Activated T-cell treated with anti-CD3 and anti-CD28 coated beads, Interleukin-2, amount 50 U/mL, for 1 hour (primary cell): ENCODE measurements around the gene NPW.
A peak's percentile ranks its signal among the peaks of the same experiment; 100 is the strongest.

Experiments
- DNase-seq: peaks from one replicate; pipeline ENCODE4 v3.0.0-alpha.2; 2020

NPW gene

DNA sequence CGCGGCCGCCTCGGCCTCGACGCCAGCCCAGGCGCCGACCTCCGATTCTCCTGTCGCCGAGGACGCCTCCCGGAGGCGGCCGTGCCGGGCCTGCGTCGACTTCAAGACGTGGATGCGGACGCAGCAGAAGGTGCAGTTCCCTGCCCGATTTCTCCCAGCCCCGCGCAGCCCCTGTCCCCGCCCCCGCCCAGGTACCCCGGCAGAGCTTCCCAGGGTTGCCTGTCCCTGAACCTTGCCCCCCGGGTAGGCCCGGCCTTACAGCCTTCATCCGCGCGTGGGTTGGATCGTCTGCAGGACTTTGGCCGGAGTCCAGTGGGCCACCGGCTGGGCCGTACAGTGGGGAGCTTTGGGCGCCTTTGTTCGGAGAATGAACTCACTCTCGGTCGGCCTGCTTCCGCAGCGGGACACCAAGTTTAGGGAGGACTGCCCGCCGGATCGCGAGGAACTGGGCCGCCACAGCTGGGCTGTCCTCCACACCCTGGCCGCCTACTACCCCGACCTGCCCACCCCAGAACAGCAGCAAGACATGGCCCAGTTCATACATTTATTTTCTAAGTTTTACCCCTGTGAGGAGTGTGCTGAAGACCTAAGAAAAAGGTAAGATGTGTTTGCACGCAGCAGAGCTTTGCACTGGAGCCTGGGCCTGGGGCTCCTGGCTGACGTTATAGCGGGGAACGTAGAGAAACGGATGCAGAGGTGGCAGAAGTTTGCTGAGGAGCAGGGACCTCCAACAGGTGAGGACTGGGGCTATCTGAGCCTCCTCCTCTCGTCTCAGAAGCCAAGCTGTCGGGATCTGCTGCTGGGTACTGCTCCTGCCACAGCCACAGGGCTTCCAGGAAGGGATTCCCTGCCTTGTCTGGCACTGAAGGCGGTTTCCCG lies 35.0 kb upstream of the NPW start:
- no peak for DNase-seq

DNA sequence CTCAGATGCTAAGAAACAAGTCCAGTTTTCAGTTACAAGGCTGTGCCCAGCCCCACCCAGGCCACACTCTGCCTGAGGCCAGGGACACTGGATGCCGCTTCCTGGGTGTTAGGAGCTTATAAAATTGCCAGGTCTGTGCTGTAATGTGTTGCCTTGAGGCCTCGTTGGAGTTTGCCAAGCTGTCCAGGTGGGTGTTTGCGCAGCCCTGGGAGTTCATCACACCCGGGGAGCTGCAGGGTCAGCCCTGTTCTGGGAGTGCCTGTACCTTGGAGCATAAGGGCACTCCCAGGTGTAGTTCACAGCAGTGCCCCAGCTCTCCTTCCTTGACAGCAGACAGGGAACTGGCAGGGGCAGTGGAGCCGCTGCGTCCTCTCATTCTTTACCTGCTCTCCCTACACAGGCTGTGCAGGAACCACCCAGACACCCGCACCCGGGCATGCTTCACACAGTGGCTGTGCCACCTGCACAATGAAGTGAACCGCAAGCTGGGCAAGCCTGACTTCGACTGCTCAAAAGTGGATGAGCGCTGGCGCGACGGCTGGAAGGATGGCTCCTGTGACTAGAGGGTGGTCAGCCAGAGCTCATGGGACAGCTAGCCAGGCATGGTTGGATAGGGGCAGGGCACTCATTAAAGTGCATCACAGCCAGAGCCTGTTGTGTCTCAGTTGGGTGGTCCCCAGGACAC lies 34.0 kb upstream of the NPW start:
- no peak for DNase-seq

DNA sequence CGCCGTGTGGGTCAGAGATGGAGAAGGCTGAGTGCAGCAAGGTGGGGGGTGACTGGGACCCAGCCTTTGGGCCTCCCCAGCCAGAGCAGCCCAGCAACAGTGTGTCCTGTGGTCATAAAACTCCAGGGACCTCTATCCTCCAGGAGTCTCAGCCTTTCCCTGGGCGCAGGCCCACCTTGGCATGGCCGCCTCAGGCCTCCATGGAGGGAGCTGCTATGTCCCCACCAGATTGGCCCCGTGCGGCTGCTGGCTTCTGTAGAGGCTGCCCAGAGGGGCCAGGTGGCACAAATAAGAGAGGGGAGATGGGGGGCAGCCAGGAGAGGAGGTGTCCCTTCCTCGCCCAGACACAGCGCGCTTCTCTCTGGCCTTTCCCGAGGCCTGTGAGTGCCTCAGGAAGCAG lies 32.4 kb upstream of the NPW start:
- DNase-seq, result no peak

DNA sequence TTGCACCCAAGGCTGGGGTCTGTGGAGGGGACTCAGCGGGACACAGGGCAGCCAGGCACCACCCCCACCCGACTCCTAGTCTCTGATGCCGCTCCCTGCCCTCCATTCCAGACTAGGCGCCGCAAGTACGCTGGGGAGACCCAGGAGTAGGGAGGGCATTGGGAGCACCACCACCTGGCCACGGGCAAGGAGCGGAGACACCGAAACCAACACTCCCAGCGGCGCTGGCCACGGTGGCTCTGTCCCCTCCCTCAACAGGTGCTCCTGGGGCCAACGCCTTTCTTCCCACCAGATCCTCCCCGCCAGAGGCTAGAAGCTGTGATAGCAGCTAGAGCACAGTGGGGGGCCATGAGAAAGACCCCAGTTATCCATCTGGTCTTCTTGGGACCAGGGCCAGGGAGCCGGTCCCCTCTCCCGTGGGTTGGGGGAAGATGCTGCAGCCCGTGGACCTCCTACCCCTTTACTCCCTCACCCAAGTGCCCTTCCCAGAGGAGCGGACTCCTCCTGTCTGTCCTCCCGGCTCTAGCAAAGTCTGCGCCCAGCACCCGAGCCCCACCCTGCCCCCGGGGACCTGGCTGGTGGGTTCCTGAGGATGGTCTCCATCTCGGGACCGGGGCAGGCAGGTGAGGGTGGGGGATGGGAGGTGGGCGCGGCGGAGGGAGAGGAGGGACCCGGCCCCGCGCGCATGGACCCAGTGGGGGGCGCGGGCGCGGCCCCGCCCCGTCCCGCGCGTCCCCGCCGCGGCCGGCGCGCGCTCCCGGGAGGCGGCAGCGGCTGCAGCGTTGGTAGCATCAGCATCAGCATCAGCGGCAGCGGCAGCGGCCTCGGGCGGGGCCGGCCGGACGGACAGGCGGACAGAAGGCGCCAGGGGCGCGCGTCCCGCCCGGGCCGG lies 30.1 kb upstream of the NPW start, which contains the start of gene SYNGR3:
TSS of gene SYNGR3 (plus strand) at position 762 of the 892 bp plus-strand sequence. CDS start 133 bp downstream, outside the sequence.
- DNase-seq, result no peak

DNA sequence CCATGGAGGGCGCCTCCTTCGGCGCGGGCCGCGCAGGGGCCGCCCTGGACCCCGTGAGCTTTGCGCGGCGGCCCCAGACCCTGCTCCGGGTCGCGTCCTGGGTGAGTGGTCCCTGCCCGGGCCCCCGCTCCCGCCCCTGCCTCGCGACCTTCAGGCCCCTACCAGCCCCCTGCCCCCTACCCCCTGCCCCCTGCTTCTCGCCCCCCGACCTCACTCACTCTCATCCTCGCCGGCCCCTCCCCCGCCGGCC lies 29.6 kb upstream of the NPW start:
- no peak for DNase-seq

DNA sequence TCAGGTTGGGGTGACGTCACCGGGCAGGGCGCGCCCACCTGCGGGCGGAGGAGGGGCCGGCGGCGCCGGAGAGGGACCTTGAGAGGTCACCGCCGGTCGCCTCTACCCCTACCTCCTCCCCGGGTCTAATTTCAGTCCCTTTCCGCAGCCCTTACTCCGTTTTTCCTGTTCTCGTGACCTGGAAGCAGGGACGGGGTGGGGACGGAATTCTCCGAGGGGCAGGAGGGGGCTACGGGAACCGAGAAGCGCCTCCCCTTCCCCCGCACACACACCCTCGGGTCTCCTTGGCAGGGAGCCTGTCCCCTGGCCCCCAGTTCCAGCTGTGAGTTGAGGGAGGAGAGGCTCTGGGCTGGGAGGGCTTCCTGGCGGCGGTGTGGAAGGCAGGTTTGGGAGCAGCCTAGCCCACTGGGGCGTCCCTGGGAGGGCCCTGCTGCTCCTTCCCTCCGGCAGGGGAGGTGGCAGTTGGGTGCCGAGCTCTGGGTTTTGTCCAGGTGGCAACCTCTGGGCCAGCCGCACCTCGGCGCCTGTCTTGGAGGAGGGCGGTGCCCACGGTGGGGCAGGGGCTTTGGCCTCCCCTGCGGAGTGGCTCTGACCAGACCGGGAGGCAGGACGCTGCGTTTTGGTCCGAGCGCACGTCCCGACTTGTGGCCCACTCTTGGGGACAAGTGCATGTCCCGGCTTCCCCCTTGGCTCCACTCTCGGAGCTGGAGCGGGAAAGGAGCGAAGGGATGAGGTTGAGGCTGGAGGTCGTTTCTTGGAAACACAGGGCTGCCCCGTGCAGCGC lies 29.0 kb upstream of the NPW start:
- peak; percentile 57 for DNase-seq

DNA sequence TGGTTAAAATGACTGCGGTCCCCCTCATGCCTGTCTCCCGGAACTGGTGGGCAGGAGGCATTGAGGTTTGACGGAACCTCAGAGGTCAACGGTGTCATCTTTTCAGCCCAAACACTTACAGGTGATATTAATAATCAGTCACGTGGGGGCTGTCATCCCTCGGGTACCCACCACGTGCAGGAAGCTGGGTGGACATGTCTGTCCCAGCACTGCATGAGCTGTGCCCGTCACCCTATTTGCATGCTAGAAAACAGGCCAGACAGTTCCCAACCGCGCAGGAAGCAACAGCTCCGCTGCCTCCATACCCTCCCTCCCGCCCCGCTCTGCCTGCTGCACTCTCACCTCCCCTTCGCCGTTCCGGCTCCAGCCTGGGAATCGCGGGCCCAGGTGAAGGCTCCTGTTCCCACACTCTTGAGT lies 28.4 kb upstream of the NPW start:
- DNase-seq, result peak; percentile 62

DNA sequence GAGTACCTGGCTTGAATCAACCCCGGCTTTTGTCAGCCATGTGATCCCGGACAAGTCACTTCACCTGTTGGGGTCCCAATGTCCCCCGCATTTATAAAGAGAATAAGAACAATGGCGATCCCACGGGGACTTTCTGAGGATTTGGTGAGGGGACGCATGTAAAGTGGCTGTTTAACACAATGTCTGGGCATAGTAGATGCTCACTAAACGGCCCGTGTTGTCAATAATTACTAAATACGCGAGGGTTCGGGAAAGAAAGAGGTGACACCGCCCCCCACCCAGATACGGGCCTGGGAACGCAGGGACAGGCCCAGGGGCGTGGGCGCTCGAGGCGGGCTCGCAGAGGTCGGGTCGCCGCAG lies 28.0 kb upstream of the NPW start:
- DNase-seq, result no peak

DNA sequence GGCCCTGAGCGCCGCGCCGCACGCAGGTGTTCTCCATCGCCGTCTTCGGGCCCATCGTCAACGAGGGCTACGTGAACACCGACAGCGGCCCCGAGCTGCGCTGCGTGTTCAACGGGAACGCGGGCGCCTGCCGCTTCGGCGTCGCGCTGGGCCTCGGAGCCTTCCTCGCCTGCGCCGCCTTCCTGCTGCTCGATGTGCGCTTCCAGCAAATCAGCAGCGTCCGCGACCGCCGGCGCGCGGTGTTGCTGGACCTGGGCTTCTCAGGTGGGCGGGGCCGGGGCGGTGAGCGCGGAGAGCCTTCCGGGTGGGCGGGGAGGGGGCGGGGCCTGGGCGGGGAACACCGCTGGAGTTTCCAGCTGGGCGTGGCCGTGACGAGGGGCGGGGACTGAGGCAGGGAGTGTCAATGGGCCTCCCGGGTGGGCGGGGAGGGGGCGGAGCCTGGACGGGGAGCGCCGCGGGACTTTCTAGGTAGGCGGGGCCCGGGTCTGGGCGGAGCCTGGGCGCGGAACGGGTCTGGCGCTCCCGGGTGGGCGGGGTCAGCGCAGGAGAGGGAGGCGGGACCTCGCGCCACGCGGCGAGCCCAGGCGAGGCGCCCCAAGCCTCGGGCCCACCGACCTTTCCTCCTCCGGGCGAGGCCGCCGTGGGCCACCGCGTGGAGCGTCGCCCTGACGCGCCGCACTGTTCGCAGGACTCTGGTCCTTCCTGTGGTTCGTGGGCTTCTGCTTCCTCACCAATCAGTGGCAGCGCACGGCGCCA lies 27.5 kb upstream of the NPW start:
- DNase-seq, result peak; percentile 98

DNA sequence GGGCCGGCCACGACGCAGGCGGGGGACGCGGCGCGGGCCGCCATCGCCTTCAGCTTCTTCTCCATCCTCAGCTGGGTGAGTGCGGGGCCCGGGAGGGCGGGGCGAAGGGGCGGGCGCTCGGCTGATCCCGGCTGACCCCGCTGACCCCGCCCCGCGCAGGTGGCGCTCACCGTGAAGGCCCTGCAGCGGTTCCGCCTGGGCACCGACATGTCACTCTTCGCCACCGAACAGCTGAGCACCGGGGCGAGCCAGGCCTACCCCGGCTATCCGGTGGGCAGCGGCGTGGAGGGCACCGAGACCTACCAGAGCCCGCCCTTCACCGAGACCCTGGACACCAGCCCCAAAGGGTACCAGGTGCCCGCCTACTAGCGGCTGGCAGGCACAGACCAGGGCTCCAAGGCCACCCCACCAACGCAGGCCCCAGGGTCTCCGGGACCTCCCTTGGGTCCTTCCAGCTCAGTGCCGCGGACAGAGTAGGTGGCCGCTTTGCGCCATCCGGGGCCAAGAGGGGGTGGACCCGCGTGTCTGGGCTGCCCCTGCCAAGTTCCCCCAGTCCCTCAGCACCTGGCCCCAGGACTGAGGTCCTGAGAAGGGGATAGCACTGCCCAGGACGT lies 26.8 kb upstream of the NPW start:
- no peak for DNase-seq

DNA sequence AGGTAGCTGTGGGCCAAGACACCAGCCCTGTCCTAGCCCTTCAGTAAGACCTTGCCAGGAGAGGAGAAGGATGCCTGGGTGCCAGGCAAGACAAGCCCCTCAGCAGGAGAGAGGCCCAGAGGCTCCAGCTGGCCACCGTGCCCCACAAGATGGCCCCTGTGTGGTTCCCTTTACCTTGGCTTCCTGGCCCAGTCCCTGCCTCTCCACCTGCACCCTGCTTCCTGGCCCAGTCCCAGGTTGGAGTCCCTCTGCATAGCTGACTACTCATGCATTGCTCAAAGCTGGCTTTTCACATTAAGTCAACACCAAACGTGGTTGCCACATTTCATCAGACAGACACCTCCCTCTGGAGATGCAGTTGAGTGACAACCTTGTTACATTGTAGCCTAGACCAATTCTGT lies 25.9 kb upstream of the NPW start:
- no peak for DNase-seq

DNA sequence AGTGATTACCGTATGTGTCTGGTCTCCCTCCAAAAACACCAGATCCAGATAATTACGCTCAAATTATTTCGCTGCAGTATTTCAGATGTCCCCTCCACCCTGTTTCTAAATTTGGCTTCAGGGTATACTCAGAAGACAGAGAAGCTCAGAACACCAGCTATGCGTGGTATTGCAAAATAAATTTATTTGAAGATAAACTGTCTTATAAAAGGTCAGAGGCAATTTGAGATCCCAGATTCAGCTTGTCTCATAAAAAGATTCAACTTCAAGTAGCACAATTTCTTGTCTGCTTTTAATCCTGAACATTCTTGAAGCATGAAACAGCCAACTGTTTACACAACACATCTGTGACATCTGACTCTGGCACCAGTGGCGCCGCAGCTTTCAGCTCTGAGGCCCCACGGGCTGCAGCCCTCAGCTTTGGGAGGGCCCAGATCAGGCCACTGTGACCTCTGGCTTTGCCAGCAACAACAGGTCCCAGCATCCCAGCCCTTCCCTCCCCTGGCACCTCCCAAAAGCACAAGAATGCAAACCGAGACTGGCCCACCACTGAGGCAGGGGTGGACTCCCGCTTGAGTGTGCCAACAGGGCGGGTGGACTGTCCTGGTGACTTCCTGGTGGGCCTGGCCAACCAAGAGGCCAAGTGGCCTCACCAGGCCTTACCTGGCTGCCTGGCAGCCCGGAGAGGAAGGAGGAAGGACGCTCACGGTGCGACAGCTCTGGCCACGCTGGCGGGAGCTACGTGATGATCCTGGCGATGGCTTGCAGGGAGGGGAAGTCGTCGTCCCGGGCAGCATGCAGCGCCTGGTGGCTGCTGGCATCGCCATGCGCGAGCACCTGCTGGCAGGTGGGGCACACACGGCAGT lies 21.9 kb upstream of the NPW start:
- no peak for DNase-seq

DNA sequence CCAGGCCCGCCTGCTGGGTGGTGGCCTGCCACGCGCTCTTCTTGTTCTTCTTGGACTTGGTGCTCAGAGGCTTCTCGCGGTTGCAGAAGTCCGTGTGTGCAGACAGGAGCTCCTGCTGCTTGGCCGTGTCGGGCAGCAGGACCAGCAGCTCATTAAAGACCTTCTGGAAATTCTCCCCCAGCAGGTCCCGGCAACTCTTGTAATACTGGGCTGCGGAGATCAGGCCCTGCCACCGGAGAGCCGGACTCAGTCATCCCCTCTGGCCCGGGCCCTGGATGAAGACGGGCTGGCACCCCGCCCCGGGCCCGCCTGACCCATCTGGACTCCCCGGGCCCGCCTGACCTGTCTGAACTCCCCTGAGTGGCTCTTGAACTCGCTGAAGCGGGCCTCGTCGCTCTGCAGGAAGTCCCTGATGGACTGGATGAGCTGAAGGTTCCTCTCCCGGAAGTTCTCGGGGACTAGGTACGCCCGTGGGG lies 21.2 kb upstream of the NPW start:
- DNase-seq, result no peak

DNA sequence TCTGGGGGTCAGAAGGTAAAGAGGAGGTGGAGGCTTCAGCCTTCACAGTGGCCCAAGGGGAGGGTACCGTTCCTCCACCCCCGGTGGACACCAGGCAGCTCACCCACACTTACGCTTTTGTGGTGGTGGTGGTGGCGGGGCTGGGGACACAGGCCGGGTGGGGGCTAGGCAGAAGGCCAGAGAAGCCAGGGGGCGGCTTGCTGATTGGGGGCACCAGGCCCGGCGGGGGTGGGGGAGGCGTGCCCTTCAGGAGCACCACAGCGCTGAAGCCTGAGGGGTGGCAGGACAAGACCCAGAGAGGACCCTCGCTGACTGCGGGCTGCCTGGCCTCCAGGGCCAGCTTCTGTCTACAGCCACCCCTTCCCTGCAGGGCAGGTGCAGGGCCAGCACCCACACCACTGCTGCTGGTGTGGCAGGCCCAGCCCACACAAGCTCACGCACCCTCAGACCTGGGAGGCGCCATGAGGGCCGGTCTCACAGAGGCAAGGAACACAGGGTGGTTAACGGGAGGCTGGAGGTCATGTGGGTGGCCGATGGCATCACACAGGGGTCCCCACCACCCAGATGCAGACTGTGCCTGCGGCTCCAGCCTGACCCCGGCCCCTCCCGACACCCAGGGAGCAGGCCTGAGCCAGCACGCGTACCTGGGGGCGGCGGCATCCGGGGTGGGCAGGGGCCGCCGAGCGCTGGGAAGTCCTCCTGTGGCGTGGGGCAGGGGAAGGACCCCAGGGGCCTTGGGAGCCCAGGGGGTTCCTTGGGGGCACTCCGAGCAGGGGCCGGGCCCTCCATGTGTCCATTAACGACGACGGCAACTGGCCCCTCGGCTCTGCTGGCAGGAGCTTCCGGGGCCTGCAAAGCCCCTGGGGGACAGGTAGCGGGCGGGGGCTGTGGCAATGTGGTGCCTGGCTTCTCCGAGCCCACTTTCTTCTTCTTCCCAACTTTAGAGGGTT lies 20.5 kb upstream of the NPW start:
- DNase-seq, result no peak

DNA sequence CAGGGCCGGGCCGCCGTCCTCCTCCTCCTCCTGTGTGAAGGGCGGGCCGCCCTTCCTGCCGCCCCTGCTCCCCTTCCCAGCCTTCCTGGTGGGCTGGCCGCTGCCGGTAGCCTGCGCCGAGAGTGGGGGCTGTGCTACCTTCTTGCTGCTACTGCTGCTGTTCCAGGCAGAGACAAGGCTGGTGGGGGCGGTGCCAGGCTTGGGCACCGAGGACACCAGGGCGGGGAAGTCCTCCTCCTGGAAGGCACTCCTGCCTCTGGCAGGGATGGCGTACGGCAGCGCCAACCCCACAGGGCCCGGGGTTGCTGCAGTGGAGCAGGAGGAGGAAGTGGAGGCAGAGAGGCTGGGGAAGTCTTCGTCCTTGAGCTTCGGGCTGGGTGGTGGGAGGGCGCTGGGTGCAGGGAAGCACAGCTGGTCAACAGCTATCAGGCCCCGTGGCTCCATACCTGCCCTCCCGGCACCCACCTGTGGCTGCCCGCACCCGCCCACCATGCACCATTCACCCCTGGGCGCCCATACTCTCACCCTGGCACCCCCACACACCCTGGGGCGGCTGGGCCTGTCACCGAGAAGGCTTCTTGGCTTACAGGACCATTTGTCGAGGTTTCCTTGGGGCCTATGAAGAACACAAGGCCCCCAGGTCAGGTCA lies 19.6 kb upstream of the NPW start:
- no peak for DNase-seq

DNA sequence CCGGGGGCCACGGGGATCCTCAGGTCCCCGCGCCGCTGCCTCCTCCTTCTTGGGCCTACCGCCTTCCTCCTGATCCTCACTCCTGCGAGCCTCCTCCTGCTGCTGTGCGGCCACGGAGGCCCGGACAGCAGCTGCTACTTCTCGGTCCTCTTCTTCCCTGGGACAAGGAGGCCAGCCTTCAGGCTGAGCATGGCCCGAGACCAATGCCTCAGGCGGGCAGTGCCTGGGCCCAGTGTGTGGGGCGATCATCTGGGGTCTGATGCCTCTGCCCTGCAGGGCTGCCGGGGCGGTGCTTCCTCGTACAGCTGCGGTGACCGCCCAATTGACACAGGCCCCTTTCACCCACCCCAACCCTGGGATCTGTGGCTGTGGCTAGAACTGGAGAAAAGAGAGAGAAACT lies 18.6 kb upstream of the NPW start:
- DNase-seq, result no peak

DNA sequence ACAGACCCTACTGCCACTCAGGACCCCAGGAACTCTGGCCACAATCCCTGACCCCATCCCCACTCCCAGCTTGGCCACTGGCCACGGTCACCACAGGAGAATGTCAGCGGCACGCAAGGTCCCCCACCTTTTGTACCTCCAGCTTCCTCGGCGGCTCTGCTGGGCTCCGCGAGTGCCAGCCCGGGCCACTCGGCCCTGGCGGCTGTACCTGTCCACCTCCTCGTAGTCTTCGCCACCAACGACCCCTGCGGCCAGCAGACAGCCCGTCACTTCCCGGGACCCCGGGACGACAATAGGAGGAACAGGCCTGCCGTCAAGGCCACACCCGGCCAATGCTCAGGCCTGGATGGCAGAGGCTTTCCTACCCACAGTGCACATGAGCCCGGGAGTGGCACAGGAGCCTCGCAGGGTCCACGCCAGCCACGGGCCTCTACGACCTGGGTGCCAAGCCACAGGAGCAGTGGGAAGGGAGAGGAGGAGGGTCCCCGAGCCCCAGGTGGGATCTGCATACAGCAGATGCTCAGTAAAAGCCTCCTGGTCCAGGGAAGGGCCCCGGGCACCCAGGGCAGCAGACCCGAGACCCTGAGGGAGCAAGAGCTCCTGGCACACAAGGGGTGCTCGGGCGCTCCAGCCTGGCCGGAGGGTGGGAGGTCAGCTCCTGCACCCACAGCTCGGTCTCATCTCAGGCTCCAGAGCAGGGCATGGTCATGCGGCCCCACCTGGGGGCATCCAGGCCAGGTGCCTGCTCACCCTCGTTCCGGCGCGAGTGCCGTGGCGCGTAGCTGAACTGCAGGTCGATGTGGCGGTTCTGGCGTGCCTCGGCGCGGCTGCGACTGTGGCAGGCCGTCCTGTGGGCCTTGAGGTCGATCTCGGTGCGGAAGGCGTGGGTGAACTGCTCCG lies 17.9 kb upstream of the NPW start:
- DNase-seq, result no peak
